ENCODE measurements around the gene TMPRSS6.

Gene TMPRSS6

DNA sequence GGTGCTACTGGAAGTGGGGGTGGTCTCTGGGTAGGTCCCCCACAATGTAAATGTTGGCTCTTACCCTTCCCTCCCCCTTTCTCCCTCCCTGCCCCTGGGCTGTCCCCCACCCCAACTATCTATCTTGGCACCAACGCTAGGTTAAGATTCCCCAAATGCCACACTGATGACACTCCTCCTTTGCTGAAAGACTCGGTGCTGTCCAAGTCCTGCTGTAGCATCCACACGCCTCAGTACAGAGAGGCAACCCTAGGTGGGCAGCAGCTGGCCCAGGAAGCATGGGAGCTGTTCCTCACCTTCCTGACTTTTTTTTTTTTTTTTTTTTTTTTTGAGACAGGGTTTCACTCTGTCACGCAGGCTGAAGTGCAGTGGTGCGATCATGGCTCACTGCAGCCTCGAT, 61.4 kb downstream of the TMPRSS6 start:
- DNase-seq = no peak

DNA sequence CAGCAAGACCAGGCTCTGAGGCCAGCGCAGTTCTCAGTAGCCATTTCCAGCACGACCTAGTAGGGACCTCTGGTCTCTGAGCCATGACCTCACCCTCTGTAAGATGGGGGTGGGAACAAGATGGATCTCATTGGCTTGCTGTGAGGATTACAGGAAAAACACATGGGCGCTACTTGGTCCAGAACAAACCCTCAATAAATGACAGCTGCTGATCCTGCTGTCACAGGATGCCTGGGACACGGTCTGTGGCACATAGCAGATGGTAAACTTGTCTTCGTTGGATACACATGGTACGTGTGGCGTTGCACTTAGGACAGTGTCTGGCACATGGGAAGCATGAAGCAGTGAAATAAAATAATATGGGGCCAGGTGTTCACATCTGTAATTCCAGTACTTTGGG, 62.5 kb downstream of the TMPRSS6 start:
- no peak for DNase-seq

DNA sequence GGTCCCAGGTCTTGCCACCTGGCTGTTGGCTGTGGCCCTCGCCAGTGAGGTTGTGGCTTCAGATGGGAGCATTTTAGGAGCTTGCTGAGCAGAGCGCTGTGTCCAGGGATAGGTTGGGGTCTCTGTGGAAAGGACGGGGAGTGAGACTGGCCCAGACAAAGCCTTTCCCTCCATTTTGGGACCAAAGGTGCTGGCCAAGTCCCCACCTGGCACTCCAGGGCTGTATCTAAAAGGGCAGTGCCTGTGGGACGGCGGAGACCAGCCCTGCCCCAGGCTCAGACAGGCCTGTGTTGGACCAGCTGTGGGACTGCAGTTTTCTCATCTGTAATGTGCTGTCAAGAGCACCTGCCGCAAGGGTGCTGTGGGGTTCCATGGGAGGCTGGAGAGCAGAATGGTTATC, 62.9 kb downstream of the TMPRSS6 start:
- DNase-seq = no peak

DNA sequence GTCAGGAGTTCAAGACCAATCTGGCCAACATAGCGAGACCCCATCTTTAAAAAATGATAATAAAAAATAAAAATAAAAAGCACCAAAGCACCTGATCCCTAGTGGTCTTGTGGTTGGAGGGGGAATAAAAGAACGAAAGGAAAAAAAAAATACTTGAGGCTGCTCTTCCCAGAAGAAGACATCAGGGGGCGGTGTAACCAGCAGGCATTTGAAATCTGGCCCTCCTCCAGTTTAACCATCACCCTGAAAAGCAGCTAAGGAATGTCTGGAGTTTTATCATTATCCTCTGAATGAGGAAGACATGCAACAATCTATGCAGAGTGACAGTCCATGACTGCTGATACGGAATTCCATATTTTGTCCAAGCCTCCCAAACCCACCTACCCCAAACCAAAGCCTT, 63.6 kb downstream of the TMPRSS6 start:
- no peak for DNase-seq

DNA sequence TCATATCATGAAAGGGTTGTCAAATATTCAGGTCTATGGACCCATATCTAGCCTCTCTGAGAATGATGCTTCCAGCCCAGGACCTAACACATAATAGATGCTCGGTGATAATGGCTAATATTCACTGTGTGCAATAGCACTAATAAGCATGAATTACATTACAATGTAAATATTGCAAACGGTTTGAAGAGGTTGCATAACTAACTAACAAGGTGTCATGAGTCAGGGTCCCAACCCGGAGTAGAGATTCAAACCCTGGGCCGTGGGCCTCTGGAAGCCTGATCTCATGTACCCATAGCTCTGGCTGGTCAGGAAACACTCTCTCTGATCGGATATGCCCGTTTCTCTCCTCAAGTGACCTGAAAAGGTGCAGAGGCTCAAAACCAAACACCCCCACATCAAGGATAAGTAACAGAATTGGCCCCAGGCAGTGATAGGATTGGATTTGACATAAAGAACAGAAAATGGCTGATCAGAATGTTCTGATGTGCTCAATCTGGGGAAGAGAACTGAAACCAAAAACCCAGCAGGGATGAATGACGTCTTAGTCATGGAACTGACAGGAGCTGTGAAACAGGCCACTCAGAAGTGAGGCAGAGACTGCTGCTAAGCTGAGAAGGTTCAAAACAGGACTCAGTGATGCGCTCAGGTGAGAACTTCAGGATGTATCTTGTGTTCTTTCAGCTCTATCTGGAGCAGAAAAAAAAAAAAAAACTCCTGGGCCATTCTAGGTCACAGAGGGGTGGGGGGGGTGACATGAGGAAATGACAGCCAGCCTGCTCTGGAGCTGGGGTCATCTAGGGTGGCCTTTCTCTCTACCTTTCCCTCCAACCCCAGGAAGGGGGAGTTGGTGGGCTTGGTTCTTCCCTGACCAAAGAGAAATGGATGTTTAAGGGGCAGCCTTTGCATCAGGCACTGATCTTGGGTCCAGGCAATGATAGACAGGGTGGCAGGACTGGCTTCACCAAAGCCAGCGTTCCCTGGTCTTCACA, 64.6 kb downstream of the TMPRSS6 start:
- DNase-seq = no peak

DNA sequence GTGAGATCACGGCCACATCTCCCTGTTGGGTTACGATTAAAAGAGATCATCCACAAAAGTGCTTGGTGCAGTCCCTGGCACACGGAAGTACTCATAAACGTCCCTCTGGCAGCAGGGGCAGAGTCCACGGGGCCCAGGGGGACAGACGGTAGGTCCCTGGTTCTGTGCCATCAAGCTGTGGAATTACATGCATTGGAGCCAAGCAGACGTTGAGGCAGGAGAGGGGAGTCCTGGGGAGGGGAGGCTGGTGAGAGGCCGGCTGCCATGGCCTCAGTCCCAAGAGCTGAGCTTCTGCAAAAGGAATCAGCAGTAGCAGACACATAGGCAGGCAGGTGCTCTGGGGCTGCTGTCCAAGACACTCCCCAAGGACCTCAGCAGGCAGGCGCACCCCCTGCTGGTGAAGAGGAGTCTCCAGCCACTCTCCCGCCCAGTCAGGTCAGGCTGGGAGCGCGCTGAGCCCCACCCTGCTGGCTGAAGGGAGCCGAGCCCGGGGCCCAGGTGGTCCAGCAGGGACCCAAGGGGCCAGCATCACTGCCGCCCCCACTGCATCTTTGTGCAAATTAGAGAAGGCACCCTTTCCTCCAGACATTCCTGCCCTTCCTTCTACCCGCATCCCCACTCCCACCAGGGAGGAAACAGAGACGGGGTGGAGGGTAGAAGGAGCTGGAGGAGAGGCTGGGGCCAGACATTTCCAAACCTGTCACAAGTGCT, 65.5 kb downstream of the TMPRSS6 start:
- DNase-seq = no peak

DNA sequence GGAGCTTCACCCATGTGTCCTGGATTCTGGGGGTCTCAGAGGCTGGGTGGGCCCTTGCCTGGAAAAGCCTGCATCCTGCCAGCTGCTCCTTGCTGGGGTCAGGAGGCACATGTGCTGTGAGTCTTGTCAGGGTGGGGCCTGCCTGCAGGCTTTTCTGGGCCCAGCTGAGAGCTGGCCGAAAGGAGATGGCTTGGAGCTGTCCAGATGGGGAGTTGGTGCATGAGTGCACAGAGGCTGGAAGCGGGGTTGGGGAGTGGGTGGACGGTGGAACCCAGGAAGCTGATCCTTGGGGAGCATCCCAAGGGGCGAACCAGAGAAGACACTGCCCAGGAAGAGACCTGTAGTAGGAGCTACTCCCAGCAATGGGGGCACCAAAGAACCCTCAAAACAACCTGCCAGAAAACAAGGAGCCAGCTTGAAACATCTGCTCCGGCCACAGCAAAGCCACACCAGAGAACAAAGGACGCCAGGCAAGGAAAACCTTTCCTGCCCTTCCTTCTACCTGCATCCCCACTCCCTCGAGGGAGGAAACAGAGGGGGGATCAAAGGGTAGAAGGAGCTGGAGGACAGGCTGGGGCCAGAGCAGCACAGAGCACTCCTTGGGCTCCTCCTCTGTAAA, 66.2 kb downstream of the TMPRSS6 start:
- DNase-seq = no peak

DNA sequence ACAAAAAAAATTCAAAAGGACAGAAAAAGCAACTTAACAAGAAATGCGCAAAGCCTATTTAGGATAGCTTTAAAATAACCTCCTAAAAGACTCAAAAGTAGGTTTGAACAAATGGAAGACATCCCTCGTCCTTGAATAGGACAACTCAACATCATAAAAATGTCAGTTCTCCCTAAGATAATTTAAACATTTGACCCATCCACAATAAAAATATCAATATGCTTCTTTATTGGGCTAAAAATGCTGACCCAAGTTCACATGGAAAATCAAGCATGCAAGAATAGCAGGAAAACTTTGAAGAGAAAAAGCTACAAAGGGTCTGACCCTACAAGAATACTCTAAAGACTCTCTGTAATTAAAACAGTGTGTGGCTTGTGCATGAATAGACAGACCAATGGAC, 70.0 kb downstream of the TMPRSS6 start:
- DNase-seq = no peak

DNA sequence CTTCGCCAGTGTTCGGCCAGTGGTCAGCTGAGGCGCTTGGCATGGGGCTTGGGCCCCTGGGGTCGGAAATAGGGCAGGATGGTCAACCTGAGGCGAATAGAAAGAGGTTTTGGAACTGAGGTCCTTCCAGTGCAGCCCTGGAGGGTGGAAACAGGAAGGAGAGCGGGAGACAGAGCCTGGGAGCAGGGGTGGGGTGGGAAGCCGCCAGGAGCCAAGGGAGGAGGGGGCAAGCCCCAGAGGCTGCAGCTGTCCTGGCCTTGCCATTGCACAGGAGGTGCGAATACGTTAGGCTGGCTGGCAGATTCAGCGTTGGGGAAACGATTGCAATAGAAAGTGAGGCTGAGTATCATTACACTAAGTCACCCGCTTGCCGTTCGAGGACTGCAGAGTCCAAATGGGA, 71.8 kb downstream of the TMPRSS6 start:
- DNase-seq = no peak

DNA sequence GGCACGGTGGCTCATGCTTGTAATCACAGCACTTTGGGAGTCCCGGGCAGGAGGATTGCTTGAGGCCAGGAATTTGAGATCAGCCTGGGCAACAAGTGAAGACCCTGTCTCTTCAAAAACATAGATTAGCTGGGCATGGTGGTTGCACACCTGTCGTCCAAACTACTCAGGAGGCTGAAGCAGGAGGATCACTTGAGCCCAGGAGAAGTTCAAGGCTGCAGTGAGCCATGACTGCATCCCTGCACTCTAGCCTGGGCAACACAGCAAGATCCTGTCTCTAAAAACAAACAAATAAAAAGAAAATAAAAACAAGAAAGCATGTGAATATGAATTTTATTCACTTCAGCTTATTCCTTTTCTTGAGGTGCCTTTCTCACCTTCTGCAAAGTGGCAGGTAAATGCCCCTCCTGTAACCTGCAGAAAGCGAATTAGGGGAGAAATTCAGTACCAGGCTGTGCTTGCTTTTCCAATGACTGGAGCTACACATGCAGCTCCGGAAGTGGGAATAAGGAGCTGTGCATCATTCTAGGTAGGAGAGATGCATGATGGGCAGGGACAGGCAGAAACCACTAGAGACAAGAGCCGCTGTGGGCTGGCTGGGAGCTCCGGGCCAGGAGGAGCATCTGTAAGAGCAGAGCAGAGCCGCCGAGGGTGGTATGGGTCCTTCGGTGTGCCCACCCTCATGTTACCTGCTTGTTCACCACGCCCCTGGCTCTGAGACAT, 72.7 kb downstream of the TMPRSS6 start:
- DNase-seq = no peak

DNA sequence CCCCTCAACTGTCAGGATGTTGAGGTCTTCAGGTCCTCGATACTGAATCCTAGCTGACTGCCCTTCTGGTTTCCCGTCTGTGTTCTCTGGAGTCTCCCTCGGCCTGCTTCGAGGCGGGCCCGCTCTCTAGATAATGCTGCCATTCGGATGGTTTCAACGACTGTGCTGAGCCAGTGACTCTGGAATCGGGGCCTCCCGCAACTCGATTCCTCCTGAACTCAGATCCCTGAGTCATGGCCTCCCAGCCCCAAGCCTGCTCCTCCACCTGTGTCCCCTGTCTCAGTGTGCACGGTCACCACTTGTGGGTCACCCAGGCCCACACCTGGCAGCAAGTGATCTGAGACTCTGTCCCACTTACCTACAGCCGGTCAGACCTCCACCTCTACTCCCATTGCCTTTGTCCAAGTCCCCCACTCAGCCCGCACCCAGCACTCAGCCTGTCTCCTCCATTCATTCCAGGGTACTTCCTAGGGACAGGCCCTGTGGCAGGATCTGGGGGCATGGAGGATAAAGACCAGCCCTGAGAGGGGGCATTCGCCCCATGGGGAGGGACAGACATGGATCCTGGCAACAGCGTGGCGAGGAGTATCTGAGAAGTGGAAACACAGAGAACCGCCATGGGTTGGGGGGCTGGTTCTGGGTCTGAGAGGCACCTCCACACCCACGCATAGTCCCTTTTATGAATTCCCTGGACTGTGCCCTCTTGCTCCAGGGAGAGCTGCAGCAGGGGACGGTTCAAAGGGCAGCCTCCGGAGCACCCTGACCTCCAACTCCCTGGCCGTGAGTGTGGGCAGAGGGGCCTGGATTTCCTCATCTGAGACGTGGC, 75.7 kb downstream of the TMPRSS6 start:
- no peak for DNase-seq

DNA sequence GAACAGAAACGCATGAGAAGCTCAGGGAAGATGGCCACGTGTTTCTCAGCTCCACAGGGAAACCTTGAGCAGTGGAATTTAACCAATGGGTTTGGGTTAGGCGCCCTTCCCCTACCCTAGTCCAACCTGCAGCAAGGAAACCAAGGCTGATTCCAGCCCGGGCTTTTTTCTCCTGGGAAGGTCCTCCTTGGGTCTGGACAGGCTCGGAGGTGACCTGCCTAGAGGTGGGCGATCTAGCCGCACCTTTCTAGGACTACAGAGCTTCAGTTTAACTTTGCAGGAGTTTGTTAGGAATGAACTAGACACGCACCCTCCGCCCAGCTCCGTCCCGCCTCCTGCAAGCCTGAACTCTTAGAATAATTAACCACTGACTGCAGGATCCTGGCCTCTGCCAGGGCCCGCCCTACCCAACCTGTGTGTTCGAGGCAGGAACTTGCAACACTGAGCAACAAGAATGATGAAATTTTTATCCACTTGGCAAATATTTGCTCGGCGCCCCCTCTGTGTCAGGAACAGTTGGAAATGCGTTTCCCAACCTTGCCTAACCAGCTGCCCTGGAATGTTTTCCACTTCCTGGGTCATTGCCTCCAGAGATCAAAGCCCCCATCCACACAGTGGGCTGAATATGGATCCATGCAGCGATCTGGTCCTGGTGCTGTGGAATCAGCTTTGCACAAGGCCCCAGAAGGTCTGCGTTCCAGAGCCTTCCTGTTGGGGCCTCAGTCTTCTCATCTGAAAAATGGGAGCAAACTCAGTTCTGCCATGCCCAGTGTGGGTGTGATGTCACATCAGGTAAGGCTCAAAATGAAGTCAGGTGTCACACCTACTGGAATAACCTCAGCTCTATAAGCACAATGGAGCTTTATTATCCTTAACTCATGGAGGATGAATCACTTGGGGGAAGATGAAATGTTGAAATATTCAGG, 76.7 kb downstream of the TMPRSS6 start:
- DNase-seq = no peak

DNA sequence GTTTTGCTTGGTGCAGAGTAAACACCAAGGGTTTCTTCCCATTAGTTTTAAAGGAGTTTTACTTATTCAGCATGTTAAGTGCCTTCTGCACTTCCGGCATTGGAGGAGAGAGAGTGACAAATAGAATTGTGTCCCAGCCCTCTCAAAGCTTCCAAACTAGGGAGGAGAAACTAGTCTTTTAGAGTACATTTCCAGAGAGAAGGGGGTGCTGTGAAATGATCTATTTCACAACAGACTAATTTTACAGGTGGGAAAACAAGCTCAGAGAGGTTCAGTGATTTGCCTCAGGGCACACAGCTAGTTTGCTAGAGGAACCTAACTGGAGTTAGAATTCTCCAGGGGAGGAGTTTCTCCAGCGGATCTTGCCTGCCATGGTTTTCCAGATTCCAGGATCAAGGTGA, 77.4 kb downstream of the TMPRSS6 start:
- no peak for DNase-seq

DNA sequence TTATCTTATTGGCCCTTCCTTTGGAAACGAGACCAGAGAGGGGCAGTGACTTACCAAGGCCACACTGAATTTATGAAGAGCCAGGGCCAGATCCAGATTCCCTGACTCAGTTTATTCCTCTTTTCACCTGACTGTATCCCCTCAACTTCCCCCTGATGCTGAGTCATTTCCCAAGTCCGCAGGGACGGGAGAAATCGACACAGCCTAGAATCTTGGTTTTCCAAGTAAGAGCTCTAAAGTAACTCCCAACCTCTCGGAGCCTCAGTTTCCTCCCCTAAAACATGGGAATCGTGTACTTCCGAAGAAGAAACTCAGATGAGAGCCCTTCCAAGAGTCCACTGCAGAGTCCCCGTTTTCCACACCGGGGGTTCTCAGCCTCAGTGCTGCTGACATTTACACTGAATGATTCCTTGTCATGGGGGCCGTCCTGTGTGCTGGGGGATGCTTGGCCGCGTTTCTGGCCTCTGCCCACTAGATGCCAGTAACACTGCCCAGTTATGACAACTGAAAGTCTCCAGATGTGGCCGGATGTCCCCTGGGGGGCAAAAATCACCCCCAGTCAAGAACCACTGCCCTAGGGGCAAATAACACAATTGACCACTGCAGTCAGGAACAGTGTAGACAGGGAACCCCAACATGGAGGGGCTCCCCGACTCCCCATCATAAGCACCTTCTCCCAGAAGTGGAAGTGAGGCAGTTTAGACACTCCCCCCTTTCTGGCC, 78.8 kb downstream of the TMPRSS6 start:
- no peak for DNase-seq

DNA sequence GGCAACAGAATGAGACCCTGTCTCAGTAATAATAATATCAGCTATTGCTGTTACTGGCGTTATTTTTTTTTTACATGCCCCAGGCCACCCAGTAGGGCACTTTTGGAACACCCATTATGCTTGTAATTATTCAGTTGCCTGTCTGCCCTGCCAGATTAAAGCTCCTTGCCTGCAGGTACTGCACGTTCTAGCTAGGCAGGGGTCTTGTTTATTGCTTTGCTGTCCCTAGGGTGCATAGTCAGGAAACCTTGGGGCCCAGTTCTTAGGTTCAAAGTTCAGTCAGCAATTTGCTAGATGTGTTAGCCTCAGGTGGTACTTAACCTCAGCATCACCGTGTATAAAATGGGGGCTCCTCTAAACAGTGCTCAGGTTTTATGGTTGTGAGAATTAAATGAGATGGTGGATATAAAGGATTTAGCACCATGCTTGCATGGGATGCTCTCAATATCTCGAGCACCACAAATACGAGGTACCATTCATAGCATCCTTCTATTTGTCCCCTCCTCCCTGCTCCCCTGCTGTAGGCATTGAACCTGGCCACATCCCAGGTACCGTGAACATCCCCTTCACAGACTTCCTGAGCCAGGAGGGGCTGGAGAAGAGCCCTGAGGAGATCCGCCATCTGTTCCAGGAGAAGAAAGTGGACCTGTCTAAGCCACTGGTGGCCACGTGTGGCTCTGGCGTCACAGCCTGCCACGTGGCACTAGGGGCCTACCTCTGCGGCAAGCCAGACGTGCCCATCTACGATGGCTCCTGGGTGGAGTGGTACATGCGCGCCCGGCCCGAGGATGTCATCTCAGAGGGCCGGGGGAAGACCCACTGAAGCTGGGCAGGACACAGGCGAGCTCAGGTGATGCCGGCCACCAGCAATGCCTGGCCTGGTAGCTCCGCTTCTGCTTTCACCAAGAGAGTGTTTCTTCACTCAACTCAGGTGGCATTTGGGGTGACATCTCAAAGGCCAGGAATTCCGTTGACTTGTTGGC, 80.5 kb downstream of the TMPRSS6 start:
- no peak for DNase-seq

DNA sequence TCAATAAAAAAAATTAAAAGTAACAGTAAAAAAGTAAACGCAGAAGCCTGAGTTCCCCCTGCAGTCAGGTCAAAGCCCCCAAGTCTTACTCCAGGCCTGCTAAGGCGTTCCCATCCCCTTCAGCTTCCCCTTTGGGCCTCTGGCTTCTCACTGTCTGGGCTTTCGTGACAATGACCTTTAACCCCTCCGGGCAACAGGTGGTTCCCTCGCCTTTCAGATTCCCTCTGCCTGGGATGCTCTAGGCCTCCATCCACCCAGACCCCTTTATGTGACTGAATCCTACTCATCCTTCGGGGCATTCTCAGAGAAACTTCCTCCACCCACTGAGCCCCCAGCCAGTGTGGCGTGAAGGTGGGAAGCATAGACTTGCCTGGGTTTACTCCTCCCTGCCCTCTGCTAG, 82.0 kb downstream of the TMPRSS6 start:
- DNase-seq = no peak

DNA sequence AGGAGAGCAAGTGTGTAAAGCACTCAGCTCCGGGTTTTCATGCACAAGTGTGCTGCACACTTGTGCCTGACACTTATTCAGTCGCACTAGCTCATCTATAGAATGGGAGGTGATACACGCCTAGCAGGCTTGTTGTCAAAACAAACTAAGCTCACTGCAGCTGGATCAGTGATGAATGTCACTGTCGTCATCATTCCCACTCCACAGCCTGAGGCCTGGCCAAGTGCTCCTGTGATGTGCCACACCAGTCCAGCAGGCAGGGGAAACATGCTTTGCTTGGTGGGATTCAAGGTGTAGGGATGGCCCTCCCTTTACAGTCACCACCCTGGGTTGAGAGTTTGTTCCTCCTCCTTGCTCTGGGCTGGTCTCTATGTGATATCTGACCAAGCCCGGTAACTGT, 83.2 kb downstream of the TMPRSS6 start:
- DNase-seq = no peak

DNA sequence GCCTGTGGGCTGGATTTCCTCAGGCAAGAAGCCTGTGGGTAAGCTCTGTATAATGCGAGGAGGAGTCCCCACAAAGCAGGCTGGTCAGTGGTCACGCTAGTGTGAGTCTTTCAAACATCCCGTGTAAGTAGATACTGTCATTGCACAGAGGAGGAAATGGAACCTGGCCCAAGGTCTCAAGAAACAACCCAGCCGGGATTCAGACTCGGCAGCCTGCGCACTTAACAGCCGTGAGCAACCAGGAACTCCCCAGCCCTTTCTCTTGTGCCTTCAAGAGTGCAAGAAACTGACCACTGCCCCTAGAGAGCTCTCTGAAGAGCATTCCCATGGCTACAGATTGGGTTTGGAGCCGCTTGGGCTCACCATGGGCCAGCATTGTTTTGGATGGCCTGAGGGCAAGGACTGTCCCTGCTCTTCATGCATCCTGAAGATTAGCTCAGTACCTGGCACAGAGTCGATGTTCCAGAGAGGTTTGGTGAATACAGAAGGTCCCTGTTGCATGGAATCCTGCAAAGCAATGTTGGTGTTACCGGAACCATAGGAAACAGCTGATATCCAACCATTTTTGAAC, 83.9 kb downstream of the TMPRSS6 start:
- DNase-seq = no peak

Measured in NCI-H510A (cell line).